SU-DHL-6 (cell line): Measurements from ENCODE around the gene PLA2G2E.

Experiments
- EZH2phosphoT487 ChIP-seq: fragments of 200-600 bp; sonication (generic), shearing (Covaris generic); conservative IDR thresholded peaks from 2 replicates; pipeline ENCODE4 v1.6.1; 2018; ENCODE audit warnings: mild to moderate bottlenecking, antibody characterized with exemption, low read length, moderate library complexity, mixed read lengths
- TF ChIP-seq, protein P1 (sequence below): fragments of 200-600 bp; sonication (generic); IDR thresholded peaks from one replicate; pipeline ENCODE4 v1.5.1; 2017; ENCODE audit warnings: antibody characterized with exemption, mild to moderate bottlenecking, low read length, moderate library complexity; ENCODE audit not compliant: insufficient read depth, poor library complexity, severe bottlenecking

DNA sequence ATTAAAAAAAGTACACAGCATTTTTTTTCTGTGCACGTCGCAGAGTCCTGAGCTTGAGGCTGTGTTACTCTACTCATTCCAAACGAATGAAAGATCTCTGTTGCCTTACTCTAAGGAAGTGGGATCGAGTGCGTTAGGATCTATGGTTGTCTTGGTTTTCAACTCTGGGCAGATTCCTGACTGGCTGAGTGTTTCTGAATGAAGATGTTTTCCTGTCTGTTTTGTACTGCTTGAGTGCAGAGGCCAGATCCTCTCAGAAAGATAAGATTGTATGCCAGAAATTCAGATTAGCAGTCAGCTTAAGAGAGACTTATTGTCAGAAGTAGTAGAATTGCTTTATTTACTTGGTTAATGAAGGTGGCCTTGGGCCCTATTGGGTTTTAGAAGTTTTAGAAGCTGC lies 14.0 kb downstream of the PLA2G2E start:
- TF ChIP-seq EZH2phosphoT487: no peak
- TF ChIP-seq, protein P1, sequence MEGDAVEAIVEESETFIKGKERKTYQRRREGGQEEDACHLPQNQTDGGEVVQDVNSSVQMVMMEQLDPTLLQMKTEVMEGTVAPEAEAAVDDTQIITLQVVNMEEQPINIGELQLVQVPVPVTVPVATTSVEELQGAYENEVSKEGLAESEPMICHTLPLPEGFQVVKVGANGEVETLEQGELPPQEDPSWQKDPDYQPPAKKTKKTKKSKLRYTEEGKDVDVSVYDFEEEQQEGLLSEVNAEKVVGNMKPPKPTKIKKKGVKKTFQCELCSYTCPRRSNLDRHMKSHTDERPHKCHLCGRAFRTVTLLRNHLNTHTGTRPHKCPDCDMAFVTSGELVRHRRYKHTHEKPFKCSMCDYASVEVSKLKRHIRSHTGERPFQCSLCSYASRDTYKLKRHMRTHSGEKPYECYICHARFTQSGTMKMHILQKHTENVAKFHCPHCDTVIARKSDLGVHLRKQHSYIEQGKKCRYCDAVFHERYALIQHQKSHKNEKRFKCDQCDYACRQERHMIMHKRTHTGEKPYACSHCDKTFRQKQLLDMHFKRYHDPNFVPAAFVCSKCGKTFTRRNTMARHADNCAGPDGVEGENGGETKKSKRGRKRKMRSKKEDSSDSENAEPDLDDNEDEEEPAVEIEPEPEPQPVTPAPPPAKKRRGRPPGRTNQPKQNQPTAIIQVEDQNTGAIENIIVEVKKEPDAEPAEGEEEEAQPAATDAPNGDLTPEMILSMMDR: no peak
